GM21447 (cell line): ENCODE data around the gene CDH6.
A peak's percentile ranks its signal among the peaks of the same experiment; 100 is the strongest.

Experiments used
- ATAC-seq: cut with Tn5 transposase; IDR thresholded peaks from one replicate; pipeline ENCODE4 v1.9.1; 2021; ENCODE audit not compliant: unreplicated experiment

CDH6 gene

DNA sequence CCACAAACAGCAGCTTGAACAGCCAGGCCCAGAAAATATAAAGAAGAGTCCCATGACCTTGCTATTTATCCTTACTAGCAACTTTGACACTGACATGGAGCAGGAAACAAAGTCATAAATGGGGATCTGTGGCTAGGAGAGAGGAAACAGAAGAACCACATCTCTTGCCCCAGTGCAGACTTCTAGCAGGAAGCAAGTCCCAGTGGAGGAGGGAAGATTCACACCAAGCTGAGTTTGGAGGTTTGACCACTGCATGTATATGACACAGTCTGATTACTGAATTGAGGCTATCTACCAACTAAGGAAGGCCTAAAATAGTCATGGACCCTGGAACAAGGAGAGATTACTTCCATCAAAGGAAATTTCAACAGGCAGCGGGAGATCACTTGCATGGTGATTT, 51.4 kb downstream of the CDH6 start:
- no peak for ATAC-seq

DNA sequence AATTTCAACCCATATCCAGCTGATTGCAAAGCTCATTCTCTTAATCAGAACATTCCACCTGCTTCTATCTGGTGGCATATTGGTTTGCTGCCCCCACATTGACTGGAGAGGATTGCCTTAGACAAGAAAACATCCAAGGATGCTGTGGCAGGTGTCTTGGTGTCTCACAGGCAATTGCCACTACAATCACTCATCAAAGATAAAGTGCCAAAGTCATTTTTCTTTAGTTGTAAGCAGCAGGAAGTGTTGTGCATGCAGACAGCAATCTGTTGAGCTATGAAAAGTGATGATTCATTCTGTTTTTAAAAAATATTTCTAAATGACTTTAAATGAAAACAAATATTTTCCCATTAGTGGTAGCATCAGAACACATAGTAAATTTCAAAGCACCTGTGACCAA, 53.9 kb downstream of the CDH6 start:
- no peak for ATAC-seq

DNA sequence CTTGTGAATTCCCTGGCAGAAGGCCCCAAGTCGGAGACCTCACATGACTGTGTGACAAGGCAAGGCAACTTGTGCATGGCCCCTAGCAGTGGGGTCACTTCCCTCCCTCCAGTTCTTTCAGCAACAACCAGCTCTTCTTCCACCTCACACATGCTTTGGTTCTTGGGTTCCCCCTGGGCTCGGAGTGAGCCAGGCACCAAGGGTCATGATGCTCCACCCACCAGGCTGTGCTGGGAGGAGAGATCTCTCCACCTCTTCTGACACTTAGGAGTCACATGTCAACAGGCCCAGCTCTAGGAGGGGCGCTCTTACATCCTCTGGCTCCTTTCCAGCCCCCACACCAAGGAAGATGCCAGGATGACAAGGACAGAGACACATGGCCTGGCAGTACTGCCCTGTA, 56.7 kb downstream of the CDH6 start:
- ATAC-seq, result no peak

DNA sequence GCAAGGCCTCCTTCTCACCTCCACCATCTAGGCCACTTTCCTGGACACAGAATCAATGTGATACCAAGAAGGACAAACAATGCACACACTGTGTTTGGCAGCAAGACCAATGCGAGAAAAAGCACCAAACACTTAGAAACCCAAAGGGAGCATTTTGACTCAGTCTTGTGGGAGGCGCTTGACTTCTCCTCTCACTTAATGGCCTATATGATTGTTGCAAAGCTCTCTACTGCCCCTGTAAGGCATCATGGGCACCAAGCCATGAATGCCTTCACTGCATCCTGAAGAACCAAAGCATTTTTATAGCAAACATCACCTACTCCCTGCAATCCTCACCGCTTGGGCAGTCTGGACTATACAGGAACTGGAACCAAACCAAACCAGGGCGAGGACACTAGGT, 57.5 kb downstream of the CDH6 start:
- no peak for ATAC-seq

DNA sequence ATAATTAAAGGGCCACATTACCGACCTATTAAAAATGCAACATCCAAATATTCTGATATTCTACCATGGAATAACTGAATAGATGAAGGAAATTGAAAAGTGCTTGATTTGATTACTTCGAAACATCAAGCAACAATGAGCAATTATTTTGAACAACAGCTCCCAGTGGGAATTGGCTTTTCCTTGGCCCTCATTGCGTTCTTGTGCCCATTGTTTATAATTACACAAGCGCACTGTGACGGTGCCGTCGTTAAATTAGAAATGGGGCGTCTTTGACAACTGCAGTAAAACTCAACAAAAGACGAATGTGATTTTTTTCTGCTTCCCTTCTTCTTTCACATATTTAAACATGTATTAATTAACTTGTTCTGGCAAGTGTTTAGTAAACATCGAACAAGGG, 61.6 kb downstream of the CDH6 start:
- no peak for ATAC-seq

DNA sequence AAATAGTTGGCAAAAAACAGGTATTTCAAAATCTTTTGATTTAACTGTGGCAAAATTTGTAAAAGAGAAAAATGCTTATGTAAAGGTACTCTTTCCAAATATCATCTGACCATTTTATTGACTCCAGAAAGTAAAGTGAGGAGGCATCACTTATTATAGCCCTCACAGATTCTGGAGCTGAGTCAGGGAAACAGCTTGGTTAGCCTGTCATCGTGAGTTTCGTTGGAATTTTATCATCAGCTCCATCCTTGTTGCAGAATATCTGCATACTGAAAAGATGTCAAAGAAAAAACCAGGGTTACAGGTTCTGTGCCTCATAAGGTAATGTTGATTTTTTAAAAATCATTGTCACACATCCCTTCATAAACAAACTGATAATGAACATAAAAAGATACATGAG, 74.8 kb downstream of the CDH6 start:
- ATAC-seq, result no peak

DNA sequence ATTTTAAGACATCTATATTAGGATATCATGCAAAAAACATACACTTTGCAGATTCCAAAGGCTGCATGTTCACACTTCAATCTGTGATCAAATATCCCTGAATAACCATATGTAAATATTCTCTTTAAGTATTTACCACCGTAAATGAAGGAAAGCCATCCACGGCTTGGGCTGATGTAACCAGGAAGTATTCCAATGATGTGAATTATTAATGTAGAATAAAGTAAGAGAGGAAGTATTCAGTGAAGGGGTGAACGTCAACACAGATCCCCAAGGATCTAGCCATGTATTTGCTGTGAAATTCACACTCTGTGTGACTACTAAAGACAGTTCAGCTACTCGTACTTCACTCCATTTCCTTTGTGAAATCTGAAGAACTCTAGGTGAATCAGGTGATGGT, 75.2 kb downstream of the CDH6 start:
- ATAC-seq, result no peak

DNA sequence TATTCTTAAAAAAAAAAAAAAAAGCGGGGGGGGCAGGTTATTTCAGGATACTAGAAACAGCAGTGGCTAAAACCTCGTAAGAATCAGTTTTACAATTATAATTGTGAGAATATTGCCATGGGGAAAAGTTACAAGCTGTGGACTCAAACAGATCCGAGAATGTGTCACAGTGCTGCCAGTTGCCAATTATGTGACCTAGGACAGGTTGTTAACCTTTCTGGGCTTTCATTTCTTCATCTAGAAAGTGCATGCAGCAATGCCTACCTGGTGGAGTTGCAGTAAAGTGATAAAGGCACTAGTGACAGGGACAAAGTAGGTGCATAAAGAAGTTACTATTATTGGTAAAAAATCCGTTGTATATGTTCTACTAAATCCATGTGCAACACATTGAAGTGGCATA, 75.8 kb downstream of the CDH6 start:
- no peak for ATAC-seq

DNA sequence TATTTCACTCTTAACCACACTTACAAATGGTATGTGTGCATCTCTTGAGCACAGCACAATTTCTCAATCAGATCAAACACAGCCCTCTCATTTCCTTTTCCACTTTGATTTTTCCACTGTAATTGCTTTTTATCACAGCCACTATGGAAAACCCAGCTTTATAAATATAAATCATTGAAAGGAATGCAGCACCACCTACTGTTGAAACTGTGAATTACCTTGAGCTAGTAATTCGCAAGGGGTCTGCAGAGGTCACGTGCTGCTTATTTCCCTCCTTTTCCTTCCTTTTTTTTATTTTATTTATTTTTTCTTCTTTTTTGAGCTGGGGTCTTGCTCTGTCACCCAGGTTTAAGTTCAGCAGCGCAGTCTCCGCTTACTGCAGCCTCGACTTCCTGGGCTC, 76.9 kb downstream of the CDH6 start:
- ATAC-seq, result no peak

DNA sequence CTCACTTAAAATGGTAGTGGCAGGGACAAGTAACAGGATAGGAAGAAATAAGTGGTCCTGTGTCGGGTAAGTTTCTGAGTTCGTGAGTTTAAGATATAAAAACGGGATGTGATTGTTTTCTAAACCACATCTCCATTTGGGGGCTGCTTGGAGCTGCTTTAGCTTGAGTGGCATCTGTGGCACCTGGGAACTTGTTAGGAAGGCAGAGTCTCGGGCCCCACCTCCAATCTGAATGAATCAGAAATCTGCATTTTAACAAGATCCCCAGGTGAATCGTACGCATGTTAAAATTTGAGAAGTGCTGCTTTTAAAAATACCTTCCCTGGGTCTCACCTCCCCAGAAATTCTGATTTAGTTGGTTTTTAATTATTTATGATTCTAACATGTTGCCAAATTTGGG, 78.1 kb downstream of the CDH6 start:
- ATAC-seq, result no peak

DNA sequence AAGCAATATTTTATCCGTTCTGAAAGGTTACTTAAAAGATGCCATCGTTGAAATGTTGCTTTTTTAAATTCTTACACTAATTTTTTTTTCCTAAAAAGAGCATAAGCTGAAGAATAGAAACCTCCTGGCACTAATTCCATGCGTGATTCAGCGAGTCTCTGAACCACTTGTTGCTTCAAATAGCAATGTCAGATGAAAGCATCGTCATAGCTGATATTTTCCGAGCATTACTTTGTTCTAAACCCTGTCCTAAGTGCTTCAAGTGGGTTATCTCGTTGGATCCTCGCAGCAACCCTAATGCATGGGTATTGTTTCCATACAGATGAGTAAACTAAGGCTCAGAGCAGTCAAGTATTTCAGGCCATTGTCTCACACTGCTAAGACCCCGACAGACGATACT, 79.7 kb downstream of the CDH6 start:
- ATAC-seq, result no peak

DNA sequence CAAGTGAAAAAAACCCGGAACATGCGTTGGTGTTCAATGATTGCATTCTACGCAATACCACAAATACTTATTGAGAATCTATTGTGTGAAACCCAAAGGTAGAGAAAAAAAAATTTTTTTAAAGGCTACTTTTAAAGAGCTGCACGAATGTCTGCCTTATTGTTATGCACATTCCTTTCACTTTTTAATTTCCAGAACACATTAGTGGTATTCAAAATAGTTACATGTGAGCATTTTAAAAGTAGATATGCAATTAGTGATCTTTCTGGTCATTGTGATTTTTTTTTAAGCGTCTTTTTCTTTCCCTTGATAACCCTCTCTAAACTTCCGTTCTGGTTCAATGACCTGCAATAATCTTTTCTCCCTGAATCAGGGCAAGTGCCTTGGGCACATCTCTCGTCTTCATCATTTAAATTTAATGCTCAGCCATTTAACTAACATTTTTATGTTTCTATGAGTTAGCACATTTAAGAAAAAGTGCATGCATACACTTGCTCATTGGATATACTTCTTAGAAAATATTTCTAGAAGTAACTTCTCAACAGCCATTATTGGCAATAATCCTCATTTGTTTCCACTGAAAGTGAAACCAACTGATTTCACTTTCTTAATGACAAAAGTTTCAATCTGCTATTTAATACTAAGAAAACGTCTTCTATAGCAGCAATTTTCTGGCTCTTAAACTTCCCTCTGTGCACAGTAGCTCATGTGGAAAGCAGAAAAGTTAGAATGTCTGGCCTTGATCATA, 80.3 kb downstream of the CDH6 start:
- ATAC-seq, result peak; percentile 62

DNA sequence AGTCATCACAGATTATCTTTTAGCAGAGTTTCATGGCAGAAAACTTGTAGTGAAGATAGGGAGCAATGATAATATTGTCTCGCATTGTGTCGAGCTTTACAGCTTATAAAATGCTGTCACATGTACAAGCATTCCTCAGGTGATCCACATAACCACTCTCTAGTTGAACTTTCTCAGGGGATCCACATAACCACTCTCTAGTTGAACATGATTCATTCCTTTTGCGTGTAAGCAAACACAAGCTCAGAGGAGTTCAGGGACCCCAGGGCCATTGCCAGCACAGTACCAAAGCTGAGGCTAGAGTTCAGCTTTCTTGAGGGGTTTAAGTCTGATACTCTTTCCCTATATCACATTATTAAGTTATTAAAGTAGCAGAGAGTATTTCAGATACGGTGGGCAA, 86.7 kb downstream of the CDH6 start:
- no peak for ATAC-seq

DNA sequence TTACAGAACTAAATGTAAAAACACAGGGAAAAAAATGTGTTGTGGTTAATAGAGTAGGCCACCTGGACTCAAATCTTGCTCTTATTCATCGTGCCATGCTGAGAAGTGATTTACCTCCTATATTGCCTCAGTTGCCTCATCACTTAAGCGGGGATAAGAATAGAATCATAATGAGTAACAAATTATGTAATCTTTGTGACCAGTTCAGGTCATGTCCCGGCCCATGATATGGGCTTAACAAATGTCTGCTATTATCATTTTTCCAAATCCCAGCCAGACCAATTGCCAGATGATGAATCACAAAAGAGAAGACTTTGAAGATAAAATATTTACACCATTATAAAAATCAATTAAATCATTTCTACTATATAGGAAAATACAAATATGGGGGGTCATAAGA, 89.8 kb downstream of the CDH6 start:
- no peak for ATAC-seq

DNA sequence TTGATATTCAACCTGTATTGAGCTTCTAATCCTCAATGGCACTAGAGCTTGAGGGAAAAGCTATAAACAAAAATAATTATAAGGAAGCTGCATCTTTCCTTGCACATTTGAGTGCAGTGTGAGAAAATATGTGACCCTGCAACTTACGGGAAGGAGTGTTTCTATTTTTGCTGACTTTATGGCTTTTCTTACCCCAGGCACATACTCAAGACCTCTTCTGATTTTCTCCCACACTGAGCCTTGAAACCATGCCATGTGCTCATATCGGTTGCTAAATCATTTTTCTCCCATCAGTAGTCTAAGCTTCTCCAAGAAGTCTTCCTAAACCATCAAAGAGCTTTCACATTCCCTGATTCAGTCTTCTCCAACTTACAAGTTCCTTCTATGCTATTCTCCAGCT, 91.5 kb downstream of the CDH6 start:
- no peak for ATAC-seq

DNA sequence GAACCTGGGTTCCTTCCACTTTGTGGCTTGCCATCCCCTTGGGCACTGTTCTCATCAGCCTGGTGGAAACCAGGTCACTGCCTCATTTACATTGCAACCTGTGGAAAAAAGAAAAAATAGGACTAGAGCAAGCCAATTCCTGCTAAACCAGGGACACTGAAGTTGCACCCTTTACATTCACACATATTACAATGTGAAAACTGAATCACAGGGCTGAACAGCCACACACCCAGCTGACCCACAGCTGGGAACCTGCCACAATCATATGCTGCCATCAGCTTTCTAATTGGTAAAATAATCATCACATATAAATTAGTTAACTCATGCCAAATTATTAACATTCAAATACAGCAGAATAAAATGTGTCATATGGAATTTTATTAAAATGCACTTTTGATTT, 94.5 kb downstream of the CDH6 start:
- no peak for ATAC-seq

DNA sequence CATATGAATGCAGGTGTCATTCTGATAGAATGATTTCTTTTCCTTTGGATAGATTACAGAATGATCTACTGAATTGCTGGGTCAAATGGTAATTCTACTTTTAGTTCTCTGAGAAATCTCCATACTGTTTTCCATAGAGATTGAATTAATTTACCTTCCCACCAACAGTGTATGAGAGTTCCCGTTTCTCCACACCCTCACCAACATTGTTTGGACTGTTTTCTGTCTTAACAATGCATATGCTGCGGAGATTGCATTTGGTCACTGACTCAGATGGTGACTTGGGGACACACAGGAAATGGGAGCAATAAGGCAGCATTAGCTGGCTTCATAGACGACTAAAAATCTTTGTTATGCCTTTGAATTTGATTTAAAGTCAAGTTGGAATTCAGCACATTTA, 95.9 kb downstream of the CDH6 start:
- no peak for ATAC-seq

DNA sequence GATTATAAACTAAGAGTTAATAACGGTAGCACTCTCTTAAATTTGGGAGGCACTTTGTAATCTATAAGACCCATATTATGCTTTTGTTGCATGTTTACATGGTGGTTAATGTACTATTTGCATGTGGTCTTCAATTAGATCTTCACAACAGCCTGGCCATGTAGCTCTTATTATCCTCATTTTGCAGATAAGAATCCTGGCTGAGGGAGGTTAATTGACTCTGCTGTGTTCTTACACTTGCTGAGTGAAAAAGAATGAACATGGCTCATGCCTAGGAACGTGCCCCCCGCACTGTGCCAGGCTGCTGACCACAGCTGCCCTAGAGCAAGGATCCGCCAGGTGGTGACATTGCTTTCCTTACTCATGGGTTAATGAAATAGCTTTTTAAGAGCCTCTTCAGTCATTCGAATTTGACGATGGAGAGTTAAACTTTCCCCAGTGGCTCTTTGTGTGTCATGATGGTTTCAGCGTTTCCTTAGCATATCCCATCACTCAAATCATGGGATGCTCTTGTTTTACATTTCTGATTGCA, 97.9 kb downstream of the CDH6 start:
- no peak for ATAC-seq

DNA sequence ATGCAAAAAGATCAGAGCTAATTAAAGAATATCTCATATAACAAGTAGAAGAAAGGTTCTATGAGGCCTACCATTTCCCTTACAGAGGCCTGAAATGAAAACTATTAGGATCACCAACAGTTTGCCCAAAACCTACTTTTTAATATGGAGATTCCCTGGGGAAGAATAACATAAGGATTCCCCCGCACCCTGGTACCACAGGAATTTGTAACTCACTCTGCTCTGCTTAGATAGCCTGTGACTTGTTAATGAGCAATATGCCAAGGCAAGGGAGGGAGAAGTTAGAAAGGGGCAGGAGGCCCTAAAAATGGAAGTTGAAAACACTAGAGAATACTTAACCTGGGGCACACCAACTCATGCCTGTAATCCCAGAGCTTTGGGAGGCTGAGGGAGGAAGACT, 107.0 kb downstream of the CDH6 start:
- no peak for ATAC-seq

DNA sequence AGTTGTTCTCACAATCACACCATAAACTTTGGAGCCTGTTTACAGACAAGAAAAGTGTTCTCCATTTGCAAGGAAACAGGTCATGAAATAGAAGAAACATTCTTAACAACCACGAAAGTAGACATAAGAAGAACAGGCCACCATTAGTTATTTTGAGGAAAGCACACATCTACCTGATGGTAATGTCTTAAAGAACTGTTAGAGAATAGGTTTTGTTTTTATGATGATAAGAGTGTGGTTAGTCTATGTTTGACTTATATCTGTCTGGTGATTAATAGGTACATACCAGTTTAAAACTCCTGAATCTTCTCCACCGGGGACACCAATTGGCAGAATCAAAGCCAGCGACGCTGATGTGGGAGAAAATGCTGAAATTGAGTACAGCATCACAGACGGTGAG, 108.3 kb downstream of the CDH6 start:
- ATAC-seq, result no peak

DNA sequence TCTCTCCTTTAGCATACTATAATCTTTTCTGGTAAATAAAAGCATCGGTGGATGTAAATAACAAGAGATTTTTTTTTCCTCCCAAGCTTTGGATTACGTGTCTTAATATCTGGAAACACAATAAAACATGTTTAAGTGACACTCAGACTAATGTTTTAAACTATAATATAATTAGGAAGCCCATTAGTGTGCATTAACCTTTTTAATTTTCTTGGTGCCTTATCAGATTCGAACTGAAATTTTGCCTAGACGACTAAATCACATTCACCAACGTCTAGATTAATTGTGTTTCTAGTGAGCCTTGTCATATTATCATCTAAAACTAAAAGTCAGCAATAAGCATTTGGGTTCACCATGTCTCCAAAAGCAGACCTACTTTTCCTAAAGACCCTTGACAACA, 110.2 kb downstream of the CDH6 start:
- no peak for ATAC-seq

DNA sequence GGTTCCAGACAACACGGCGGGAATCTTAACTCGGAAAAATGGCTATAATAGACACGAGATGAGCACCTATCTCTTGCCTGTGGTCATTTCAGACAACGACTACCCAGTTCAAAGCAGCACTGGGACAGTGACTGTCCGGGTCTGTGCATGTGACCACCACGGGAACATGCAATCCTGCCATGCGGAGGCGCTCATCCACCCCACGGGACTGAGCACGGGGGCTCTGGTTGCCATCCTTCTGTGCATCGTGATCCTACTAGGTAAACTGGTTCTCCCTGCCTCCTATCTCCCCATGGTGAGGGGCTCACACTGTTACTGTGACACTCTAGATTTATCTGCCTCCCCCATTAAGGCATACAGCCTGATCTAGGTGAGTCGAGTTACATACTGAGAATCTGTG, 124.2 kb downstream of the CDH6 start:
- ATAC-seq, result no peak

DNA sequence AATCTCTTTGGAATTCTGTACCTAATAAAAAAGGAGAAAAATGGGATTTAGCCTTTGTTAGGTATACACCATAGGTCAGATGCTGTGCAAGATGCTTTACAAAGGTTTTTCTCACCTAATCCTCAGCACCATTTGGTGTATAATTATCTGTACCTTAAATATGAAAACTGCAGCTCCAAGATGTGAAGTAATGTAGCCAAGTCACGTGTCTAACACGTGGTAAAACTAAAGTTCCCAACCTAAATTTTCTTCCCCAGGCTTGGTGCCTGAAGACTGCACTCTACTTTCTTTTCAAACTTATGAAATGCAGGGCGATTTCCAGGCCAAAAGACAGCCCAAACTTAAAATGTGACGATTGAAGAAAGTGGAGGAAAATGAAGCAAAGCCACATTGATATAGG, 125.8 kb downstream of the CDH6 start:
- no peak for ATAC-seq
